HCT116 (cell line): ENCODE results near the gene STRIP1.

ENCODE experiments used
- CEBPB ChIP-seq: IDR thresholded peaks from 2 replicates; pipeline ENCODE4 v1.6.1; 2012; ENCODE audit warnings: low read depth
- ELF1 ChIP-seq: IDR thresholded peaks from 2 replicates; pipeline ENCODE4 v1.6.1; 2012; ENCODE audit warnings: low read depth, borderline replicate concordance
- POLR2A ChIP-seq: IDR thresholded peaks from 2 replicates; pipeline ENCODE4 v1.7.0; 2011; ENCODE audit warnings: borderline replicate concordance; ENCODE audit not compliant: insufficient read depth, insufficient read length; ENCODE audit errors: extremely low read depth
- RAD21 ChIP-seq: IDR thresholded peaks from 2 replicates; pipeline ENCODE4 v1.6.1; 2012; ENCODE audit warnings: low read depth, mild to moderate bottlenecking
- SP1 ChIP-seq: IDR thresholded peaks from 2 replicates; pipeline ENCODE4 v1.6.1; 2012; ENCODE audit warnings: low read depth
- SRF ChIP-seq: IDR thresholded peaks from 2 replicates; pipeline ENCODE4 v1.6.1; 2012; ENCODE audit warnings: low read depth
- TF ChIP-seq, protein P1 (sequence below), 3 experiments: fragments of 200-600 bp in 1 of 3; sonication (generic) in 1 of 3; IDR thresholded peaks in 2 of 3; conservative IDR thresholded peaks in 1 of 3; 2 replicates each; pipeline ENCODE4 v1.5.1; 2012 to 2017; ENCODE audit warnings: low read depth in 2 of 3, low read length in 2 of 3, antibody characterized with exemption in 1 of 3, borderline replicate concordance in 1 of 3, control low read depth in 1 of 3, mild to moderate bottlenecking in 1 of 3, mixed read lengths in 1 of 3, mixed run types in 1 of 3, moderate library complexity in 1 of 3; ENCODE audit not compliant: insufficient read depth in 1 of 3
- TF ChIP-seq, protein P2 (sequence below): IDR thresholded peaks from 2 replicates; pipeline ENCODE4 v1.6.1; 2012; ENCODE audit warnings: low read depth
- TF ChIP-seq, protein P3 (sequence below): IDR thresholded peaks from 2 replicates; pipeline ENCODE4 v1.6.1; 2012

DNA sequence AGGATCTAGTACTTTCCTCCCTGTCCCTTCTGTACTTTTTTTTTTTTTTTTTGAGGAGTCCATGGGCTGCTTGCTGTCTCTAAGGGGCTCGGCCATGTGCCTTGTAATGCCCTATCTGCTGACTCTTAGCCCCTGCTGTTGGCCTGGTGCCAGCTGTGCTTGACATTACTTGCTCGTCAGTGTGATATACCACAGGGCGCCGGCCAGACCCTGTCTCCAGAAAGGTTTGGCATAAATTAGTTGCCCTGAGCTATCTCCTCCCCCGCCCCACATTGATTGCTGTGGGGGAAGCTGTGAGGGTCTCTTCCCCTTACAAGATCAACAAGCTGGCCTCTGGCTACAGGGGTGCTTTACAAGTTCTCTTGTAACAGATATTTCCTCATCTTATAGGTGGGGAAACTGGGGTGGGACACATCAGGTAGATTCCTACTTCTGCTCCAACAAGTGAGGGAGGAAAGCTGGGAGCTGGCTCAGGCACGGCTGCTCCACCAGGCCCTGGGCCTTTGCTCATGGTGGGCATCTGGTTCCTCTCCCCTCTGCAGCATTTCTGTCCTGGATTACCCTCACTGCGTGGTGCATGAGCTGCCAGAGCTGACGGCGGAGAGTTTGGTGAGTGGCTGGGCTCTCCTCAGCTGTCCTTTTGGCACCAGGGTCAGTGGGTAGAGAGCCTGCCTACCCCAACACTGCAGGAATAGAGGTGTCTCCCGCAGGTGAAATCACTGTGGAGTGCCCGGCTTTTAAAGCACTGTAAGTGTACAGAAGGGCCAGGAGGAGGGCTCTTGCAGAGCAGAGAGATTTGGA is 15.6 kb downstream of the STRIP1 start:
- TF ChIP-seq, protein P1, sequence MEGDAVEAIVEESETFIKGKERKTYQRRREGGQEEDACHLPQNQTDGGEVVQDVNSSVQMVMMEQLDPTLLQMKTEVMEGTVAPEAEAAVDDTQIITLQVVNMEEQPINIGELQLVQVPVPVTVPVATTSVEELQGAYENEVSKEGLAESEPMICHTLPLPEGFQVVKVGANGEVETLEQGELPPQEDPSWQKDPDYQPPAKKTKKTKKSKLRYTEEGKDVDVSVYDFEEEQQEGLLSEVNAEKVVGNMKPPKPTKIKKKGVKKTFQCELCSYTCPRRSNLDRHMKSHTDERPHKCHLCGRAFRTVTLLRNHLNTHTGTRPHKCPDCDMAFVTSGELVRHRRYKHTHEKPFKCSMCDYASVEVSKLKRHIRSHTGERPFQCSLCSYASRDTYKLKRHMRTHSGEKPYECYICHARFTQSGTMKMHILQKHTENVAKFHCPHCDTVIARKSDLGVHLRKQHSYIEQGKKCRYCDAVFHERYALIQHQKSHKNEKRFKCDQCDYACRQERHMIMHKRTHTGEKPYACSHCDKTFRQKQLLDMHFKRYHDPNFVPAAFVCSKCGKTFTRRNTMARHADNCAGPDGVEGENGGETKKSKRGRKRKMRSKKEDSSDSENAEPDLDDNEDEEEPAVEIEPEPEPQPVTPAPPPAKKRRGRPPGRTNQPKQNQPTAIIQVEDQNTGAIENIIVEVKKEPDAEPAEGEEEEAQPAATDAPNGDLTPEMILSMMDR (IDR thresholded peaks at IDR 0.05 in 2 of 3, conservative IDR thresholded peaks at IDR 0.05 in 1 of 3; ENCODE audit: borderline replicate concordance in 1 of 3, insufficient read depth in 1 of 3, low read depth in 2 of 3, low read length in 2 of 3), result no peak
- TF ChIP-seq ELF1 (no peak), POLR2A (no peak), SP1 (no peak), CEBPB (no peak), RAD21 (no peak), SRF (no peak)
- TF ChIP-seq, protein P2, sequence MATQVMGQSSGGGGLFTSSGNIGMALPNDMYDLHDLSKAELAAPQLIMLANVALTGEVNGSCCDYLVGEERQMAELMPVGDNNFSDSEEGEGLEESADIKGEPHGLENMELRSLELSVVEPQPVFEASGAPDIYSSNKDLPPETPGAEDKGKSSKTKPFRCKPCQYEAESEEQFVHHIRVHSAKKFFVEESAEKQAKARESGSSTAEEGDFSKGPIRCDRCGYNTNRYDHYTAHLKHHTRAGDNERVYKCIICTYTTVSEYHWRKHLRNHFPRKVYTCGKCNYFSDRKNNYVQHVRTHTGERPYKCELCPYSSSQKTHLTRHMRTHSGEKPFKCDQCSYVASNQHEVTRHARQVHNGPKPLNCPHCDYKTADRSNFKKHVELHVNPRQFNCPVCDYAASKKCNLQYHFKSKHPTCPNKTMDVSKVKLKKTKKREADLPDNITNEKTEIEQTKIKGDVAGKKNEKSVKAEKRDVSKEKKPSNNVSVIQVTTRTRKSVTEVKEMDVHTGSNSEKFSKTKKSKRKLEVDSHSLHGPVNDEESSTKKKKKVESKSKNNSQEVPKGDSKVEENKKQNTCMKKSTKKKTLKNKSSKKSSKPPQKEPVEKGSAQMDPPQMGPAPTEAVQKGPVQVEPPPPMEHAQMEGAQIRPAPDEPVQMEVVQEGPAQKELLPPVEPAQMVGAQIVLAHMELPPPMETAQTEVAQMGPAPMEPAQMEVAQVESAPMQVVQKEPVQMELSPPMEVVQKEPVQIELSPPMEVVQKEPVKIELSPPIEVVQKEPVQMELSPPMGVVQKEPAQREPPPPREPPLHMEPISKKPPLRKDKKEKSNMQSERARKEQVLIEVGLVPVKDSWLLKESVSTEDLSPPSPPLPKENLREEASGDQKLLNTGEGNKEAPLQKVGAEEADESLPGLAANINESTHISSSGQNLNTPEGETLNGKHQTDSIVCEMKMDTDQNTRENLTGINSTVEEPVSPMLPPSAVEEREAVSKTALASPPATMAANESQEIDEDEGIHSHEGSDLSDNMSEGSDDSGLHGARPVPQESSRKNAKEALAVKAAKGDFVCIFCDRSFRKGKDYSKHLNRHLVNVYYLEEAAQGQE, result no peak
- TF ChIP-seq, protein P3, sequence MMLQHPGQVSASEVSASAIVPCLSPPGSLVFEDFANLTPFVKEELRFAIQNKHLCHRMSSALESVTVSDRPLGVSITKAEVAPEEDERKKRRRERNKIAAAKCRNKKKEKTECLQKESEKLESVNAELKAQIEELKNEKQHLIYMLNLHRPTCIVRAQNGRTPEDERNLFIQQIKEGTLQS, result no peak
